Smooth muscle cell (in vitro differentiated cells): ENCODE data around the gene CSF1R. TPM values are rescaled to one million over a fixed set of nuclear protein-coding genes. Genes with fewer than 3 reads are reported as not detected.
A peak's percentile ranks its signal among the peaks of the same experiment; 100 is the strongest.

ENCODE experiments used
- DNase-seq: peaks from one replicate; lab custom pipeline; 2025; ENCODE audit not compliant: unreplicated experiment; lab: John Stamatoyannopoulos, UW
- H2AFZ ChIP-seq: fragments of 200-600 bp; sonication (generic); 2 replicates; pipeline ENCODE4 v1.6.0; 2016; ENCODE audit warnings: antibody characterized with exemption, low read depth, mild to moderate bottlenecking
- H3F3A ChIP-seq: fragments of 200-600 bp; sonication (generic); 2 replicates; pipeline ENCODE4 v1.6.0; 2017; ENCODE audit warnings: antibody characterized with exemption, low read depth
- H3K27ac ChIP-seq: fragments of 200-600 bp; sonication (generic); 2 replicates; pipeline ENCODE4 v1.5.1; 2016; ENCODE audit warnings: low read depth, mild to moderate bottlenecking
- H3K27me3 ChIP-seq: fragments of 200-600 bp; sonication (generic); 2 replicates; pipeline ENCODE4 v1.6.1; 2016; ENCODE audit warnings: low read depth, mild to moderate bottlenecking
- H3K36me3 ChIP-seq: fragments of 200-600 bp; sonication (generic); 2 replicates; pipeline ENCODE4 v1.5.1; 2016; ENCODE audit warnings: low read depth
- H3K4me1 ChIP-seq: fragments of 200-600 bp; sonication (generic); 2 replicates; pipeline ENCODE4 v1.5.1; 2016; ENCODE audit warnings: low read depth
- H3K4me2 ChIP-seq: fragments of 200-600 bp; sonication (generic); 2 replicates; pipeline ENCODE4 v1.6.0; 2016; ENCODE audit warnings: mild to moderate bottlenecking
- H3K4me3 ChIP-seq: fragments of 200-600 bp; sonication (generic); 2 replicates; pipeline ENCODE4 v1.5.1; 2016; ENCODE audit warnings: mild to moderate bottlenecking
- H3K79me2 ChIP-seq: fragments of 200-600 bp; sonication (generic); 2 replicates; pipeline ENCODE4 v1.6.0; 2016; ENCODE audit warnings: low read depth, mild to moderate bottlenecking
- H3K9ac ChIP-seq: fragments of 200-600 bp; sonication (generic); 2 replicates; pipeline ENCODE4 v1.6.0; 2016; ENCODE audit warnings: low read depth
- H3K9me3 ChIP-seq: fragments of 200-600 bp; sonication (generic); replicated peaks from 2 replicates; pipeline ENCODE4 v1.5.1; 2016; ENCODE audit warnings: low read depth
- H4K20me1 ChIP-seq: fragments of 200-600 bp; sonication (generic); 2 replicates; pipeline ENCODE4 v1.6.0; 2016; ENCODE audit warnings: low read depth
- WGBS: methylation state at CpG from one replicate; pipeline ENCODE4 v1.1.7; 2016; ENCODE audit warnings: low lambda C conversion rate; 5-methylcytosine and 5-hydroxymethylcytosine counted together
- polyA plus RNA-seq: library from polyadenylated mRNA; unstranded; fragments of >200 nt; fragmentation: Nextera tagmentation; extraction: Ambion mirVana; gene quantifications from 2 replicates; pipeline ENCODE4 v1.2.1, GENCODE V29; 2016
- total RNA-seq: library from RNA; depleted of rRNA; stranded (reverse); fragments of >200 nt; gene quantifications from 2 replicates; pipeline ENCODE4 v1.2.3, GENCODE V29; 2014
- TF ChIP-seq, protein P1 (sequence below): fragments of 200-600 bp; sonication (generic); IDR thresholded peaks from 2 replicates; pipeline ENCODE4 v1.5.1; 2017; ENCODE audit warnings: borderline replicate concordance, mild to moderate bottlenecking, antibody characterized with exemption; ENCODE audit not compliant: insufficient read depth, poor library complexity, severe bottlenecking

CSF1R gene
- total and polyA plus RNA-seq, 2 experiments from 2014 or later: 2.2 to 3.9 TPM

DNA sequence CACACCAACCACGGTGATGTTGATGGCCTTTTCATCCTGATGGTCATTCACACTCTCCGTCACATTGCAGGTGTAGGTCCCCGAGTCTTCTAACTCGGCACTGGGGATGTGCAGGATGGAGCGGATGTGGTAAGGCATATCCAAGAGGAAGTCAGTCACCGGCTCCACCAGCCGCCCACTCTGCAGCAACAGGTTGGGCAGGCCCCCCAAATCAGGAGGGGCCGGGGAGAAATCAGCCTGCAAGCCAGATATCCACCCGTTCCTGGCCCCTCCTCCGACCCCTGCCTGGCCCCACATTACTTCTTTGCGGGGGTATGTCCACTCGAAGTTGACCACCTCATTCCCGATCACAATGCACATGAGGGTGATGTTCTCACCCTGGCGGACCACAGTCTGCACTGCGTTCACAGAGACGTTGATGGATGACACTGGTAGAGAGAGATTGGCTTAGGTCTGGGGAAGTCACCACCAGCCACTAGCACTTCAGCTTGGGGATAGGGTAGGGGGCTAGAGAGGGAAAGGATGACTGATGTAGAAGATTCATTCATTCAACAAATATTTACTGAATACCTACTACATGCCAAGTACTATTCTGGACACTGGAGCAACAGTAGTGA is 47.3 kb upstream of the CSF1R start:
- Histone ChIP-seq H4K20me1 (peaks cover 8% of the 10 kb centered on the region), H3K4me1 (peaks cover 27% of the 10 kb centered on the region), H3K4me3 (no peak overlapping the region), H3K79me2 (peaks cover 44% of the 10 kb centered on the region), H3K9me3 (no peaks in the 10 kb centered on the region), H3K9ac (no peak overlapping the region), H3F3A (peaks cover 24% of the 10 kb centered on the region), H3K4me2 (no peak overlapping the region), H2AFZ (no peak overlapping the region), H3K36me3 (no peaks in the 10 kb centered on the region), H3K27ac (peak overlapping the region; percentile 100), H3K27me3 (no peaks in the 10 kb centered on the region)
- DNase-seq: no peak
- WGBS: 91% methylated on average over 16 of the region's 16 CpGs
- TF ChIP-seq, protein P1, sequence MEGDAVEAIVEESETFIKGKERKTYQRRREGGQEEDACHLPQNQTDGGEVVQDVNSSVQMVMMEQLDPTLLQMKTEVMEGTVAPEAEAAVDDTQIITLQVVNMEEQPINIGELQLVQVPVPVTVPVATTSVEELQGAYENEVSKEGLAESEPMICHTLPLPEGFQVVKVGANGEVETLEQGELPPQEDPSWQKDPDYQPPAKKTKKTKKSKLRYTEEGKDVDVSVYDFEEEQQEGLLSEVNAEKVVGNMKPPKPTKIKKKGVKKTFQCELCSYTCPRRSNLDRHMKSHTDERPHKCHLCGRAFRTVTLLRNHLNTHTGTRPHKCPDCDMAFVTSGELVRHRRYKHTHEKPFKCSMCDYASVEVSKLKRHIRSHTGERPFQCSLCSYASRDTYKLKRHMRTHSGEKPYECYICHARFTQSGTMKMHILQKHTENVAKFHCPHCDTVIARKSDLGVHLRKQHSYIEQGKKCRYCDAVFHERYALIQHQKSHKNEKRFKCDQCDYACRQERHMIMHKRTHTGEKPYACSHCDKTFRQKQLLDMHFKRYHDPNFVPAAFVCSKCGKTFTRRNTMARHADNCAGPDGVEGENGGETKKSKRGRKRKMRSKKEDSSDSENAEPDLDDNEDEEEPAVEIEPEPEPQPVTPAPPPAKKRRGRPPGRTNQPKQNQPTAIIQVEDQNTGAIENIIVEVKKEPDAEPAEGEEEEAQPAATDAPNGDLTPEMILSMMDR: no peak

DNA sequence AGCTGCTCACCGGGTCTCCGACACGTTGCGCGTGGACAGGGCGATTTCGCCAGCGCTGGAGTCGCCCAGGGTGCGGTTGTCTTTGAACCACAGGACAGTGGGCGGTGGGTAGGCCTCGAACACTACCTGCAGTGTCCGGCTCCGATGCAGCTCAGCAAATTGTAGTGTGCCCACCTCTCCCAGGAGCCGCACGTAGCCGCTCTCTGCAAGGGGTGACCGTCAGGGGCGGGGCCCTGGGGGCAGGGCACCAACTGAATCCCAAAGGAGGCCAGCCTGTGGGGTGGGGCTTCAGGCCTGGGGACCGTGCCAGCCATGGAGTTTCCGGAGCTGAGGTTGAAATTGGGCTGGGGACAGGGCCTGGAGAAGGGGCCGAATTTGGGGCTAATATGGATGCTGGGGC is 46.4 kb upstream of the CSF1R start:
- peaks cover 27% of the 10 kb centered on the region for H3F3A ChIP-seq
- no peak overlapping the region for H3K4me2 ChIP-seq
- no peak overlapping the region for H2AFZ ChIP-seq
- peaks cover 17% of the 10 kb centered on the region for H3K4me1 ChIP-seq
- H3K4me3 ChIP-seq: no peak overlapping the region
- DNase-seq: no peak
- peaks cover 11% of the 10 kb centered on the region for H4K20me1 ChIP-seq
- H3K27ac ChIP-seq: peak overlapping the region; percentile 100
- H3K9ac ChIP-seq: no peak overlapping the region
- peaks cover 36% of the 10 kb centered on the region for H3K79me2 ChIP-seq
- H3K36me3 ChIP-seq: no peaks in the 10 kb centered on the region
- WGBS: 95% methylated on average over 22 of the region's 22 CpGs
- no peaks in the 10 kb centered on the region for H3K27me3 ChIP-seq
- H3K9me3 ChIP-seq: no peaks in the 10 kb centered on the region
- TF ChIP-seq, protein P1: no peak

DNA sequence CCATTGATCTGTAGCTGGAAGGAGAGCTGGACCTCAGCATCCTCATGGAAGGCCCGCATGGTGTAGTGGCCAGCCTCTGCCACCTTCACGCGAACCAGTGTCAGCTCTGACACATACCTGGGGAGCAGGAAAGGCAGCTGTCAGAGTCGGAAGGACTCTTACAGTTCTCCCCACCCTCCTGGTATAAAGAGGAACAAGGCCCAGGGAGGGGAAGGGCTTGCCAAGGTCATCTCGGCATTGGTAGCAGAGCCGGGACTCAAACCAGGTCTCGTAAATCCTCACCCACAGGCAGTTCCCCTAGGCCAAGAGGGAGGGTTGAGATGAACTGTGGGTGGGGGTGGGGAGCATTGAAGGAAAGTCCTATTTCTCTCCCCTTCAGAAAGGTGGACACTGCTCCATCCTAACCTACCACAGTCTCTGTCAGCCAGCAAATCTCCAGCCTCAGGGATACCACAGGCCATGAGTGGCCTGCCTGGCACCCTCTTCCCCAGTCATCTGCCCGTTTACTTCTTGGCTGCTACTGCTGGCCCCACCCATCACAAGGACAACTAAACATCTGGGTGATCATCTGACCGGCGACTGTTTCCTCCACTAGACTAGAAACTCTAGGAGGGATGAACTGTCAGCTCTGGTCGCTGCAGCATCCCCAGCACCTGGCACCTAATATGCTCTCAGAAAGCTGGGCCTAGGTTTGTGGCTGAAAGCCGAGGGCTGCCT is 45.8 kb upstream of the CSF1R start:
- H3K79me2 ChIP-seq: peaks cover 30% of the 10 kb centered on the region
- H3K27ac ChIP-seq: peak overlapping the region; percentile 100
- H3K9ac ChIP-seq: no peak overlapping the region
- peaks cover 22% of the 10 kb centered on the region for H3F3A ChIP-seq
- H3K9me3 ChIP-seq: no peaks in the 10 kb centered on the region
- no peak for DNase-seq
- peaks cover 11% of the 10 kb centered on the region for H3K4me1 ChIP-seq
- no peaks in the 10 kb centered on the region for H3K27me3 ChIP-seq
- H3K4me2 ChIP-seq: no peak overlapping the region
- no peaks in the 10 kb centered on the region for H3K36me3 ChIP-seq
- H2AFZ ChIP-seq: no peak overlapping the region
- H4K20me1 ChIP-seq: peaks cover 11% of the 10 kb centered on the region
- TF ChIP-seq, protein P1: no peak
- WGBS: 67% methylated on average over 12 of the region's 12 CpGs
- H3K4me3 ChIP-seq: no peak overlapping the region
